ENCODE results near the gene AGPAT1.
"Not testable (repeated sequence)": the region's sequence is repeated elsewhere in the genome, so short reads cannot be mapped to it uniquely, and the experiment has no call there.

AGPAT1 gene

GRCh38 chr6:32185681-32186131, 9.8 kb upstream of the AGPAT1 start:
- DNase-seq = not testable (repeated sequence)

- no peak for DNase-seq
These were observed 8.3 kb upstream of the AGPAT1 start, which contains the start of gene AGER for GRCh38 chr6:32184084-32184640. Gene AGER (minus strand): TSS chr6:32184253. CDS start chr6:32184222, 31 bp downstream.

- DNase-seq = no peak
These were observed 7.7 kb upstream of the AGPAT1 start for GRCh38 chr6:32183483-32184083.

DNA sequence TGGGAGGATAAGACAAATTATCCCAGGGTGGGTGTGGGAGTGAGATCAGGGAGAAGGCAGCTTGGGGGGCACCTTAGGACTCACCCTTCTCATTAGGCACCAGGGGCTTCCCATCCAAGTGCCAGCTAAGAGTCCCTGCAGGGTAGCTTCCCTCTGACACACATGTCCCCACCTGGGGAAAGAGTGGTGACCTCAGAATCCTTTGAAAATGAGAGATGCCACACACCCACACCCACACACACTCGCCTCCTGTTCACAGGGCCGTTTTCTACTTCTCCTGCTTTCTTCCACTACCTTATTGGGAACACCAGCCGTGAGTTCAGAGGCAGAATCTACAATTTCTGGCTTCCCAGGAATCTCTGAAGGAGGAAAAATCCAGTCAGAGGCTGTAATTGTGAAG, 7.1 kb upstream of the AGPAT1 start:
- DNase-seq = no peak

- no peak for DNase-seq
These were observed 6.7 kb upstream of the AGPAT1 start for GRCh38 chr6:32182555-32182981.

DNA sequence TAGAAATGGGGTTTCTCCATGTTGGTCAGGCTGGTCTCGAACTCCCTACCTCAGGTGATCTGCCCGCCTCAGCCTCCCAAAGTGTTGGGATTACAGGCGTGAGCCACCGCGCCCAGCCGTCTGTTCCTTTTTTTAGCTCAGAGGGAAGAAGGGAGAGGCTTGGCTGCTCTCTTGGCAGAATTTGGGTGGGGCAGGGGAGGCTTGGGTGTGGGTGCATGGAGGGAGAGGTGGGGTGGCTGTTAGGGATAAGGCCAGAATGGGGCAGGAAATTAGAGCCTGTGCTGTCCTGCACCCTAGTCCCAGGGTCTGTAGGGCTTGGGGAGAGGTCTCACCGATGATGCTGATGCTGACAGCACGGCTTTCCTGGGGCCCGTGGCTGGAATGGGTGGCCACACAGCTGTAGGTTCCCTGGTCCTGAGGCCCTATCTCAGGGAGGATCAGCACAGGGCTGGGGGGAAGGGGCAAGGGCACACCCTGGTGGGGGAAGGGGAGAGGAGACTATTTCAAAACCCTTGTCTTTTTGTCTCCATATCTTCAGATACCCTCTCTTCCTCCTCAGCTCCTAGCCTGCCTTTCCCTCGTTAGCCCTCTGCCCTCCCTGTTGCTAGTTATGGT, 6.1 kb upstream of the AGPAT1 start:
- no peak for DNase-seq

DNA sequence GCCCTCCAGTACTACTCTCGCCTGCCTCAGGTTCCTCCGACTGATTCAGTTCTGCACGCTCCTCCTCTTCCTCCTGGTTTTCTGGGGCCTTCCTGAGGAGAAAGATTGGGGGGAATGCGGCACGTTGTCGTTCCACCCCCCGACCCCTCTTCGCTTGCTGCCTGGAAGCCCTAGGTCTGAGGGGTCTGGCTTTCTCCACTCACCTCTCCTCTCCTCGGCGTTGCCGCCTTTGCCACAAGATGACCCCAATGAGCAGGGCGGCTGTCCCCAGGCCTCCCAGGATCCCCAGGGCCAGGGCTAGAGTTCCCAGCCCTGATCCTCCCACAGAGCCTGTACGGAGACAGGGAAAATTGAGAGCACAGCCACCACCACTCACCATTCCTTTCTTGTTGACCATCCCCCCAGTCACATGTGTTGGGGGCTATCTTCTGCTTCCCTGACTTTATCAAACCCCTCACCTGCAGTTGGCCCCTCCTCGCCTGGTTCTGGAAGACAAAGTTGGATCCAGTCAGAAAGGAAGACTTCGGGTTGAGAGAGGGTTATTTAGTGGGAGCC, 5.3 kb upstream of the AGPAT1 start:
- DNase-seq = no peak

DNA sequence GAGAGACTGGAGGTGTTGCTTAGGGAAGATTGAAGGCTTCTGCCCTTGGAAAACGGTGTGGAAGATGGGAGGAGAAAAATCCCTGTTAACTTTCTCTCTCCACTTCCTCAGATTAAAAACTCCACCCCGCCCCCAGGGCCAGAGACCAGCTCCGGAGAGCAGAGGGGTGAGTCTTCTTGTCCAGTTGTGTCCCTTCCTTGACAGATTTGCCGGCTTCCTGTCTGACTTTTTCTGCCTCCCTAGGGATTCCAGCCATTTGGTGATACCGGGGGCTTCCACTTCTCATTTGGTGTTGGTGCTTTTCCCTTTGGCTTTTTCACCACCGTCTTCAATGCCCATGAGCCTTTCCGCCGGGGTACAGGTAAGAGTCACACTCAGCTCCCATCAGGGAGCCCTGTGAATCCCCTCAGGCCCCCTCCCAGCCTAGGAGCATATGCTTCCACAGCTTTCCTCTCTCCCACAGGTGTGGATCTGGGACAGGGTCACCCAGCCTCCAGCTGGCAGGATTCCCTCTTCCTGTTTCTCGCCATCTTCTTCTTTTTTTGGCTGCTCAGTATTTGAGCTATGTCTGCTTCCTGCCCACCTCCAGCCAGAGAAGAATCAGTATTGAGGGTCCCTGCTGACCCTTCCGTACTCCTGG, 4.0 kb upstream of the AGPAT1 start:
- no peak for DNase-seq

DNA sequence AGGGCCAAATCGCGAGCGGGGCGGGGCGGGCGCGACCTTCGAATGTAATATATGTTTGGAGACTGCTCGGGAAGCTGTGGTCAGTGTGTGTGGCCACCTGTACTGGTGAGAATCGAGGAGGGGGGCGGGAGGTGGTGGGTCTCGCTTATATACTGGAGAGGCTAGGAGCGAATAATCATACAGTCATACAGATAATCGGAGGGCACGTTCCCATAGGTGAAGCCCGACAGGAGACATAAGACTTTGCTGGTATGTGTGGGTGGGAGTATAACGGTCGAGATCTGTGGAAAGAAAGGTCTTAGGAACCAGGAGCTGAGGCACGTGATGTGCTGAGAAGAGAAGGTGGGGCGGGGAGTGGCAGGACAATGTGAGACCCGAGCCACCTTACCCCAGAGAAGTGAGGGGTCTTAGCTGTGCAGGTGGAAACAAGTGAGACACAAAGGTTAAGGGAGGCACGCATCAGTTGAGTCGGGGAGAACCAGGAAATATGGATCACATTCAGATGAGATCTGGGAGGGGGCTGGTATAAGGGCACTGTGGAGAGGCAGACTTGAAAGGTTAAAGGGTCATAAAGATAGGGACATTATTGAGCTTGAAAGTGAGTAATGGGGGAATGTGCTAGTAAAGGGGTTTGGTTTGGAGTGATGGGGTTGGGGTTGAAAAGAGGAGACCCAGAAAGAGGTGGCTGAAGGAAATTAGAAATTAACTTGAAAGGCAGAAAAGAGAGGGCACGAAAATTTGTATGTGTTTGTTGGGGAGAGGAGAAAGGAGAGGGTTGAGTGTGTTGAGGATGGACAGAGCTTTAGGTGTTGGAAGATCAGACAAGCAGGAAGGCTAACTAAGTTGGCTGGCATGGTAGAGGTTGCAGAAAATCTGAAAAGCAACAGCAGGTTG, 2.9 kb upstream of the AGPAT1 start:
- no peak for DNase-seq

GRCh38 chr6:32177788-32178546, 2.1 kb upstream of the AGPAT1 start, which contains the start of gene RNF5:
Gene RNF5 (plus strand): TSS chr6:32178405. CDS start chr6:32178512, 107 bp downstream.
- peak; percentile 98 to 100 for DNase-seq

DNA sequence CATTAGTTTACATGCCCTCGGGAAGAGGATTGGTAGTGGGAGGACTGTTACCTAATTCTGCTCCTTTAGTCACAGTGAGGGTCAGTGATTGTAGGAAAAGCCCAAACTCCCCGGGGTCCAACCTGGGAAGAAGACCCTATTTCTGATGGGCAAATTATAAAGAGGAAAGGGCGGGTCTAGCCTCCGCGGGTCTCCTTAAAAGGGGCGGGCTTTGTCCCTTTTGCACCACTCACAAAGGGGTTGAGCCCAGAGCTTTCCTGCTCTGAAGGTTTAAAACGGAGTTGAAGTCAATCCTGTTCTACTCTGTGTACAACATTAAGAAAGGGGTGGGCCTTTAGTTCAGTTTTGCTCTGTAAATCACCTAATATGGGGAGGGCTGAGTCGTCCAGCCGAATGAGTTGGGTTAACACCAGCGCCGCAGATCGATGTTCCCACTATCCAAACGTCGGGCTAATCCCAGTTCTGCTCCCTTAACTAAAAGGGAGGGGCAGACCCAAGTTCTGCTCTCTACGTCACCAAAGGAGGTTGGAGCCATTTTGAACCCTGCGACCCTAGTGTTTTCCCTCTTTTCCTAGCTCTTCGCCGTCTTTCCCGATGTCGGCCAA, 1.4 kb upstream of the AGPAT1 start:
- DNase-seq = no peak

DNA sequence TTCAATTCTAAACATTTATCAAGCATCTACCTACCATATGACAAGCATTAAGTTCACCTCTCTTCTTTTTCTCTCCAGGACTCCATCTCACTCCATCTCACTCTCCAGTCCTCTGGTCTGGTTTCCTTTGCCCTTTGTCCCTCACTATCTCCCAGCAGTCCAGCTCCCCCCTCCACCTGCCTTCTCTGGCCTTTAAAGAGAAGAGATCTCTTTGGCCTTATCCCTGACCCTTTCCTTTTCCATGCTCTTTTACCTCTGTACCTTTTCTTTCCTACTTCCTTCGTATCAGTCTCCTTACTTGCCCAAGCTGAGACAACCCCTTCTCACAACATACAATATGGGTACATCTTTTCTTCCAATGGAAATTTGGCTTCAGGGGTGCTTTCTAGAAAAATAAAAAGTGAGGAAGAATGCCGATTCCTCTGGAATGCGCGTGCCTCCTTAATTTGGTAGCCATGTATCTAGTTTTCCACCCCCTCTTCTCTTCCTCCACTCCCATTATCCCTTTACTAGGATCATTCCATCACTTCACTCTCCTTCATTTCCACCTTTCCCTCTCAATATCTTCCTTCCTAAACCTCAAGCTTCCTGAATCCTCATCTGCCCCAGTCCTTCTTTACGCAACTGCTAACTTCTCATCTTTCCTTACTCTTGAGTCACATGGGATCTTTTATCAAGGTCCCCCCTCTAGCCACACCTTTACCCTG, 745 bp upstream of the AGPAT1 start:
- no peak for DNase-seq

DNA sequence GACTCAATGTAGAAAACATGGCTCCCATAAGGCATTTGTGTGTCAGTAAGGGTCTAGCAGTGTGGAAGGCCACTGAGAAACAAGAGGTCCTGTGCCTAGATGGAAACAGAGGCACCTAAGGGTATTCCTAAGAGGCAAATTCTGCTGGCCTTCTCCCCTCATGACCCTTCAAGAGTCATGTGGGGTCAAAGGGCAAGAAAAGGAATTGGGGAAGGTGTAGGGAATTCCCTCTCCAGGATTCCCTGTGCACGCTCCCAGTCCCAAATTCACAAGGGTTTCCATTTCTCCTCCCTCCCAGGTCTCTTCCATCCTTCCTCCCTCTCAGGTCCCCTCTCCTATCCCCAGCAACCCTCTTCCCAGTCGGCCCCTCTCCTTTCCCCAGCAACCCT, 568 bp downstream of the AGPAT1 start:
- no peak for DNase-seq

DNA sequence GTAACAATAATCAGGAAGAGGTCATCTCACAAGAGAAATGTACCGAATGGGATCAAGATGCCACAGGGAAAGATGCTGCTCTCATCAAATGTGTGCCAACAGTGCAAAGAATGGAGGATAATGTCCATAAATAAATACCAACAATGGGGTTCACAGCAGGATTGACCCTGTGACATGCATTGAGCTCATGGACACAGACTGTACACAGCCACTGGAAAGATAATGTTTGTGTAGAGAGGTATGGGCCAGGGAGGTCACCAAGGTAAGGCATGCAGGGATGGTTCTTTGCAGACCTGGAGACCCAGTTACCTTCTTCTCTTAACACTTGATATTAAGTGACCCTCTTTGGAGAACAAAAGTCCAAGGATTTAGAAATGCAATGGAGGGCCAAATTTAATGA, 1.5 kb downstream of the AGPAT1 start:
- DNase-seq = no peak

DNA sequence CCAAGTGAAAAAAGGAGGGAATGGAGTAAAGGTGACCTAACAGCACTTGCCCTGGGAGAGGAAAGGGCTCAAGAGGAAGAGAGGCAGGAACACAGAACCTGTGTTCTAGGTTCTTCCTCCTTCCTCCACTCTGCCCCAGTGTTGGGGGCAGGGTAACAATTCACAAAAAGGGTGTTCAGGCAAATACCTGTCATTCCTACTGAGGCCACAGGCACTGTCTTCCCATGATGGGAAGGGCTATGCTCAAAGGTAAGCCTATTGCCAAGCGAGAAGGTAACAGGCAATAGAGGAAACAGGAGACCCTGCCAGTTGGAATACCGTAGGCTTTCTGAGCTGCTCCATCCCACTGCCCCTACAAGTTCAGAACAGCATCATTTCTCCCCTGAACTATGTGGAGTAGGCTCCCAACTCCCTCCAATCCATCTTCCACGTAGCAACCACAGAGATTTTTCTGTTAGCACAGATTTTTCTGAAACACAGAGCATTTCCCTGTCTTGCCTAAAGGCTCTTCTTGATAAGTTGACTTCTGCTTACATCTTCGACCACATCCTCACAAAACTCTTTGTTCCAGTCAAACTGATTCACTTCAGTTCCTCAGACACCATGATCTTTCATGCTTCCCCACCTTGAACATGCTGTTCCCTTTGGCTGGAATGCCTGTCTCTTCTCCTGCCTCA, 2.7 kb downstream of the AGPAT1 start:
- no peak for DNase-seq

GRCh38 chr6:32171234-32171633, 4.7 kb downstream of the AGPAT1 start:
- no peak for DNase-seq

DNA sequence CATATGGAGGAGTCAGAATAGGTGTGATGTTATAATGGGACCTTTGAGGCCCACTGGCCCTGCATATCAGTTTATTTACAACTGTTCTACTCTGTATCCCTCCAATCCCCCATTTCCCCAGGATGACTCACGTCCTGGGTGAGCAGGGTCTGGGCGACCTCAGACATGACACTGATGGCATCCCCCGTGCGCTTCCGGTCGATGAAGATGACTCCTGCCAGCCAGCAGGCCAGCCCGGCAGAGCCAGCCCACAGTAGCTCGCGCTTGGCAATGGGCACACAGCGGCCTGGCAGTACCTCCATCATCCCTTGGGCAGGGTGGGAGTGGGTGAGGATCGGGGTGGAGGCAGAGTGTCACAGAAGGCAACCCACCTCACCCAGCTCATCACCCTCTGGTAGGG, 5.6 kb downstream of the AGPAT1 start:
- no peak for DNase-seq

GRCh38 chr6:32168807-32169591, 6.9 kb downstream of the AGPAT1 start:
- no peak for DNase-seq

DNA sequence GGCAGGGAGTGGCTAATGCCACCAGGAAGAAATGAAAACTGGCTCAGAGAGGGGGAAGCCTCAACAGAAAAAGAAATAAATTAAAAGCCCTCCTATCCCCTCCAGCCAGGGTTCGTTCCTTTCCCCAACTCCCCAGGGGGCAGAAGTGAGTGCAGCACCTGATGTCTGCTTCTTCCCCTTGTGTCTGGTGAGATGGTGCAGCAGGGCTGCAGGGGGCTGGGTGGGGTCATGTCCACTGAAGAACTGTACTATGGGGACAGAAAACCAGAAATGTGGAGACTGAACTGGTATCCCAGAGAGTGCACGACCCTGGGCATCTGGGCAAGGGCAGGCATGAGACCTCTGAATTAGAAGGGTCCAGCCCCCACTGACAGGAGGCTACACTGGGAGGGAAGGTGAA, 7.5 kb downstream of the AGPAT1 start:
- no peak for DNase-seq

Measured in hippocampal formation (tissue), 2 donors.